HEK293 (cell line): ENCODE results near the gene CYP27B1.

Experiments used
- EGR2 ChIP-seq: fragments of 450-650 bp; formaldehyde crosslinking; IDR thresholded peaks from 2 replicates; pipeline ENCODE4 v1.5.1; 2016; ENCODE audit warnings: low read depth, missing biosample characterization, missing genetic modification characterization
- ZNF560 ChIP-seq: fragments of 450-650 bp; formaldehyde crosslinking; IDR thresholded peaks from 2 replicates; pipeline ENCODE4 v1.5.1; 2017; ENCODE audit warnings: missing biosample characterization, missing genetic modification characterization, borderline replicate concordance
- ZNF707 ChIP-seq: fragments of 450-650 bp; formaldehyde crosslinking; IDR thresholded peaks from 2 replicates; pipeline ENCODE4 v1.5.1; 2016; ENCODE audit warnings: missing biosample characterization, missing genetic modification characterization
- TF ChIP-seq, protein P1 (sequence below): fragments of 450-650 bp; formaldehyde crosslinking; IDR thresholded peaks from 2 replicates; pipeline ENCODE4 v1.5.1; 2016; ENCODE audit warnings: missing biosample characterization, missing genetic modification characterization
- TF ChIP-seq, protein P2 (sequence below): fragments of 450-650 bp; formaldehyde crosslinking; IDR thresholded peaks from 2 replicates; pipeline ENCODE4 v1.5.1; 2017; ENCODE audit warnings: missing biosample characterization, missing genetic modification characterization

DNA sequence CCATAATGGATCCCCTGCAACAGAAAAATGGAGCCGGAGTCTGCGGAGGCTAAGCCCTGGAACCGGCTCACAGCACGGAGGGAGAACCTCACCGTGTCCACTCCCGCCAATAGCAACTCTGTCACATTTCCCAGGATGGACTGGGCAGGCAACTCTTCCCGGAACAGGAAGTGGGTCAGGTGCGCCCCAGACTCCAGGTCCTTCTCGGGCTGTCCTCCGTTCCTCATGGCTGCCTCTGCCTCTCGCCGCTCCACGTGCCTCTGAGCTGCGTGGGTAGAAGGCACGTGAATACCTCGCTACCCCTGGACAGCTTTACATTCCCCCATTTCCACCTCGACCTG is 2.2 kb downstream of the CYP27B1 start:
- TF ChIP-seq ZNF560 (no peak), ZNF707 (tag by site-specific recombination) (no peak), EGR2 (tag by site-specific recombination) (no peak)
- TF ChIP-seq, protein P1, sequence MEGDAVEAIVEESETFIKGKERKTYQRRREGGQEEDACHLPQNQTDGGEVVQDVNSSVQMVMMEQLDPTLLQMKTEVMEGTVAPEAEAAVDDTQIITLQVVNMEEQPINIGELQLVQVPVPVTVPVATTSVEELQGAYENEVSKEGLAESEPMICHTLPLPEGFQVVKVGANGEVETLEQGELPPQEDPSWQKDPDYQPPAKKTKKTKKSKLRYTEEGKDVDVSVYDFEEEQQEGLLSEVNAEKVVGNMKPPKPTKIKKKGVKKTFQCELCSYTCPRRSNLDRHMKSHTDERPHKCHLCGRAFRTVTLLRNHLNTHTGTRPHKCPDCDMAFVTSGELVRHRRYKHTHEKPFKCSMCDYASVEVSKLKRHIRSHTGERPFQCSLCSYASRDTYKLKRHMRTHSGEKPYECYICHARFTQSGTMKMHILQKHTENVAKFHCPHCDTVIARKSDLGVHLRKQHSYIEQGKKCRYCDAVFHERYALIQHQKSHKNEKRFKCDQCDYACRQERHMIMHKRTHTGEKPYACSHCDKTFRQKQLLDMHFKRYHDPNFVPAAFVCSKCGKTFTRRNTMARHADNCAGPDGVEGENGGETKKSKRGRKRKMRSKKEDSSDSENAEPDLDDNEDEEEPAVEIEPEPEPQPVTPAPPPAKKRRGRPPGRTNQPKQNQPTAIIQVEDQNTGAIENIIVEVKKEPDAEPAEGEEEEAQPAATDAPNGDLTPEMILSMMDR (tag by site-specific recombination): no peak
- TF ChIP-seq, protein P2, sequence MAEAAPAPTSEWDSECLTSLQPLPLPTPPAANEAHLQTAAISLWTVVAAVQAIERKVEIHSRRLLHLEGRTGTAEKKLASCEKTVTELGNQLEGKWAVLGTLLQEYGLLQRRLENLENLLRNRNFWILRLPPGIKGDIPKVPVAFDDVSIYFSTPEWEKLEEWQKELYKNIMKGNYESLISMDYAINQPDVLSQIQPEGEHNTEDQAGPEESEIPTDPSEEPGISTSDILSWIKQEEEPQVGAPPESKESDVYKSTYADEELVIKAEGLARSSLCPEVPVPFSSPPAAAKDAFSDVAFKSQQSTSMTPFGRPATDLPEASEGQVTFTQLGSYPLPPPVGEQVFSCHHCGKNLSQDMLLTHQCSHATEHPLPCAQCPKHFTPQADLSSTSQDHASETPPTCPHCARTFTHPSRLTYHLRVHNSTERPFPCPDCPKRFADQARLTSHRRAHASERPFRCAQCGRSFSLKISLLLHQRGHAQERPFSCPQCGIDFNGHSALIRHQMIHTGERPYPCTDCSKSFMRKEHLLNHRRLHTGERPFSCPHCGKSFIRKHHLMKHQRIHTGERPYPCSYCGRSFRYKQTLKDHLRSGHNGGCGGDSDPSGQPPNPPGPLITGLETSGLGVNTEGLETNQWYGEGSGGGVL (tag by site-specific recombination): no peak
